ENCODE results near the gene RIN1. TPM values are rescaled to one million over a fixed set of nuclear protein-coding genes. Genes with fewer than 3 reads are reported as not detected.
A peak's percentile ranks its signal among the peaks of the same experiment; 100 is the strongest.

Gene RIN1
- total and polyA plus RNA-seq, 2 experiments from 2014 or later, result 1.9 to 9.4 TPM

- Histone ChIP-seq H3K27ac (peak overlapping the region; percentile 22), H3K36me3 (peaks cover 9% of the 10 kb centered on the region), H3K27me3 (no peaks in the 10 kb centered on the region), H3K4me3 (no peak overlapping the region), H3K9me3 (ENCODE audit: low read depth) (no peaks in the 10 kb centered on the region), H3K4me1 (ENCODE audit: low read depth) (peaks cover 5% of the 10 kb centered on the region)
- no peak for DNase-seq (ENCODE audit: low read depth in 1 of 2, low spot score in 1 of 2)
- TF ChIP-seq CTCF (IDR thresholded peaks at IDR 0.05; ENCODE audit: low read depth, low read length), result no peak
These were observed 28.9 kb upstream of the RIN1 start for GRCh38 chr11:66365166-66365565.

GRCh38 chr11:66363805-66364535 lies 27.7 kb upstream of the RIN1 start:
- peaks cover 8% of the 10 kb centered on the region for H3K36me3 ChIP-seq
- H3K27me3 ChIP-seq, result no peaks in the 10 kb centered on the region
- H3K9me3 ChIP-seq (ENCODE audit: low read depth), result no peaks in the 10 kb centered on the region
- no peaks in the 10 kb centered on the region for H3K4me1 ChIP-seq (ENCODE audit: low read depth)
- peak in 1 of 2 donors; percentile 27 for DNase-seq (ENCODE audit: low read depth in 1 of 2, low spot score in 1 of 2)
- no peak overlapping the region for H3K4me3 ChIP-seq
- TF ChIP-seq CTCF (IDR thresholded peaks at IDR 0.05; ENCODE audit: low read depth, low read length), result peak; percentile 69
- no peak overlapping the region for H3K27ac ChIP-seq

GRCh38 chr11:66363187-66363601 lies 27.0 kb upstream of the RIN1 start:
- H3K9me3 ChIP-seq (ENCODE audit: low read depth), result no peaks in the 10 kb centered on the region
- H3K4me1 ChIP-seq (ENCODE audit: low read depth), result no peaks in the 10 kb centered on the region
- peaks cover 5% of the 10 kb centered on the region for H3K36me3 ChIP-seq
- no peak for DNase-seq (ENCODE audit: low read depth in 1 of 2, low spot score in 1 of 2)
- no peak for TF ChIP-seq CTCF (IDR thresholded peaks at IDR 0.05; ENCODE audit: low read depth, low read length)
- H3K27ac ChIP-seq, result no peak overlapping the region
- no peaks in the 10 kb centered on the region for H3K27me3 ChIP-seq
- H3K4me3 ChIP-seq, result no peak overlapping the region

GRCh38 chr11:66362481-66363147 lies 26.4 kb upstream of the RIN1 start:
- Histone ChIP-seq H3K36me3 (peaks cover 5% of the 10 kb centered on the region), H3K9me3 (ENCODE audit: low read depth) (no peaks in the 10 kb centered on the region), H3K27ac (no peak overlapping the region), H3K27me3 (no peaks in the 10 kb centered on the region), H3K4me3 (no peak overlapping the region), H3K4me1 (ENCODE audit: low read depth) (no peaks in the 10 kb centered on the region)
- no peak for TF ChIP-seq CTCF (IDR thresholded peaks at IDR 0.05; ENCODE audit: low read depth, low read length)
- no peak for DNase-seq (ENCODE audit: low read depth in 1 of 2, low spot score in 1 of 2)

- Histone ChIP-seq H3K27me3 (no peaks in the 10 kb centered on the region), H3K9me3 (ENCODE audit: low read depth) (no peaks in the 10 kb centered on the region), H3K4me1 (ENCODE audit: low read depth) (no peaks in the 10 kb centered on the region), H3K27ac (peak overlapping the region; percentile 68), H3K36me3 (peaks cover 5% of the 10 kb centered on the region), H3K4me3 (no peak overlapping the region)
- no peak for DNase-seq (ENCODE audit: low read depth in 1 of 2, low spot score in 1 of 2)
- TF ChIP-seq CTCF (IDR thresholded peaks at IDR 0.05; ENCODE audit: low read depth, low read length), result no peak
These were observed 25.3 kb upstream of the RIN1 start for GRCh38 chr11:66361502-66361941.
